ENCODE results near the gene HDAC4.

GRCh38 chr2:239073745-239074530, 326.9 kb downstream of the HDAC4 start:
- no peak for TF ChIP-seq CTCF (IDR thresholded peaks at IDR 0.05; ENCODE audit: insufficient read depth, low read length)
- TF ChIP-seq SPI1 (IDR thresholded peaks at IDR 0.05; ENCODE audit: borderline replicate concordance, low read depth): no peak
- no peak for TF ChIP-seq REST (IDR thresholded peaks at IDR 0.05; ENCODE audit: insufficient replicate concordance, low read depth)
- no peak for TF ChIP-seq GABPA (IDR thresholded peaks at IDR 0.05; ENCODE audit: low read depth)
- TF ChIP-seq POLR2AphosphoS5 (IDR thresholded peaks at IDR 0.05; ENCODE audit: low read depth): no peak

Data from HL-60 (cell line).